Limb (tissue), 2 donors: ENCODE results near the gene CBFA2T3.

Source experiments
- DNase-seq, 2 donors: peaks; one replicate each; pipeline ENCODE4 v3.0.0-alpha.2; 2016; ENCODE audit errors: extremely low spot score in 2 of 2

The CBFA2T3 gene

DNA sequence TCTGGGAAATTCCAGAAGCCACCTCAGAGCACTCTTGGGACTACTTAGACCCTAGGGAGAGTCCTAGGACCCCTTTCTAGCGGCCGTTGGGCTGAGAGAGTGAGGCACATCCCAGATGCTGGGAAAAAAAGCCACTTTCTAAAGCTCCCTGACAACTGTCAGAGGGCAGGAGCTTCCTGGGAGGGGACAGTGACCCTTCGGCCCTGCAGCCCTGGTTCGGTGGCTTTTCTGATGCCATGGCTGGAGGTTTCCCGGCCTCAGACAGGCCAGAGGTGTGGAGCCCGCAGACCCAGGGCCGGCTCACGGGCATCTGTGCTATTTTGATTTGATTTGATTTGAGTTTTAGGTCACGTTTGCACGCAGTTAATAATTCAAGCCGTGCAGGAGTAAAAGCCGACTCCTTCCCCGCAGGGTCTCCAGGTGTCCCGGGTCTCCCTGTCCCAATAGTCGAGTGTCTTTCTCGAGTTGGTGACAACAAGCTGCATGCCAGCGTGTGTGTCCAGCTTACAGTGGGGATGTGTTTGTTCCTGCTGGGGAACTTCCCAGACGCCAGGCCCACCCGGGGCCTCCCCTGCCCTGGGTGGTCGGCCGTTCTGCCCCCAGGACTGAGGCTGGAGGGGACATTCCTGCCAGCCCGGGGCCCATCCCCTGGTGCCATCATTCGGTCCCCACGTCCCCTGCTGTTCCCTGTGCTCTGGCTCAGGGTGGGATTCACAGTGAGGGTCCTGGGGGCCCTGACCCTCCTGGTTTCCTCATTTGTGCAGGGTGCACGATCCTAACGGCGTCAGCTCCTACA lies 1.0 kb upstream of the CBFA2T3 start:
- DNase-seq, result no peak

- no peak for DNase-seq
Measured at GRCh38 chr16:88976366-88977017, 515 bp downstream of the CBFA2T3 start.

DNA sequence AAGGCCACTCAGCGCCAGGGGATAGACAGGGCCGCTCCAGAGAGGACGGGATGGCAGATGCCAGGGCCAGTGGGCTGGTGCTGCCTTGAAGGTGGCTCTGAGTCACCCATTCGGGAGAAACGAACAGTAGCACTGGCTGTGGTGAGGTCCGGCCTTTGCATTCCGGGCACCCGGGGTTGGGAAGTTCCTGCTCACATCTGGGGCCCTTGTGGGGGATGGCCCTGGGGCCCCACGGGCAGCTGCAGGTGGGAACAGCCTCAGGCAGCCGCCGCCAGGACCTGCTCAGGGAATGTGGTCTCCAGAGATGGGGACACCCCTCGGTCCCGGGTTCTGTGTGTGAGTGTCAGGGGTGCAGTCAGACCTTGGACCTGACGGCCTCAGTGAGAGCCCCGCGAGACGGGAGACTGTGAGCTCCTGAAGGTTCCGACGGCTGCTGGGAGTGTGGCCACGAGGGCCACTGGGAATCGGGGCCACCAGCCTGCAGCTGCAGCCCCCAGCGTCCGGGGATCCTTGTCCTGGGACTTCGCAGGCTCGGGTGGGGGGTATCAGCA lies 1.4 kb downstream of the CBFA2T3 start:
- no peak for DNase-seq

- DNase-seq, result no peak
Measured at GRCh38 chr16:88974916-88975215, 2.1 kb downstream of the CBFA2T3 start.

- no peak for DNase-seq
Measured at GRCh38 chr16:88974080-88974915, 2.7 kb downstream of the CBFA2T3 start.

DNA sequence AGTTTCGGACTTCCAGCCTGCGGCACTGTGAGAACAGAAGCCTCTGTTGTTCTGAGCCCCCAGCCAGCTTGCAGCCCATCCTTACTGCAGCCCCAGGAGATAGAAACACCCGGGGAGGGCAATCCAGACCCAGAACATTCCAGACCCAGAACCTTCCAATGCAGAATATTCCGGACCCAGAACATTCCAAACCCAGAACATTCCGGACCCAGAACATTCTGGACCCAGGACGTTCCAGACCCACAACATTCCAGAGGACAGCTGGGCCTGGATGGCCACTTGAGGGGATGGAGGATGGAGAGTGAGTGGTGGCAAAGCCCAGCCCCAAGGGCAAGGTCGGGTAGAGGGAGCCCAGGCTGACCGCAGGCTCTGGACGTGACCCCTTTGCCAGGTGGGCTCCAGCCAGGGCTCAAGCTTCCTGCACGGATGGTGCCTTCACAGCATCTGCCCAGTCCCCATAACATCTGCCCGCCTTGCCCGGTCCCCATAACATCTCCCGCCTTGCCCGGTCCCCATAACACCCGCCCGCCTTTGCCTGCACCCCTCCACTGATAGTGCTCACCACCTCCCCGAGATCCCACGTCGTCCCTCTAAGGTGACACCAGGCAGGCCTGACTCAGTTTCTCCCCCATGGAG lies 3.5 kb downstream of the CBFA2T3 start:
- DNase-seq, result no peak

DNA sequence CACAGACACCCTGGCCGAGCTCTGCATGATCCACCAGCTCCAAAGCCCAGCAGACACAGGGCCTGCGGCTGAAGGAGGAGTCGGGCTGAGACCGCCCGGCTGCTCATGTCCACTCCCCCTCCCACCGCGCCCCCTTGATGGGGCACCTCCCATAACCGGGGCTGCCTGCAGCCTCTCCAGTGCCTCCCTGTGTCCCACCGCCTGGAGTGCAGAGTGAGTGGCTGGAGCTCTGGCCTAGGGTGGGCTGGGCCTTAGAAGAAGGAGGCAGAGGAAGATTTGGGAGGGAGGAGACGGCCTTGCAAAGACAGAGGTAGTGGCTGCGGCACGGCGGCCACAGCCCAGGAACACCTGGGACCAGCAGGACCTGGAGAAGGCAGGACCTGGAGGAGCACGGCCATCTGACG lies 4.0 kb downstream of the CBFA2T3 start:
- no peak for DNase-seq

GRCh38 chr16:88972349-88972748 lies 4.7 kb downstream of the CBFA2T3 start:
- DNase-seq, result no peak

GRCh38 chr16:88971371-88972097 lies 5.5 kb downstream of the CBFA2T3 start:
- no peak for DNase-seq

- no peak for DNase-seq
Measured at GRCh38 chr16:88970539-88971065, 6.4 kb downstream of the CBFA2T3 start.

GRCh38 chr16:88970050-88970449 lies 7.0 kb downstream of the CBFA2T3 start:
- DNase-seq, result no peak

DNA sequence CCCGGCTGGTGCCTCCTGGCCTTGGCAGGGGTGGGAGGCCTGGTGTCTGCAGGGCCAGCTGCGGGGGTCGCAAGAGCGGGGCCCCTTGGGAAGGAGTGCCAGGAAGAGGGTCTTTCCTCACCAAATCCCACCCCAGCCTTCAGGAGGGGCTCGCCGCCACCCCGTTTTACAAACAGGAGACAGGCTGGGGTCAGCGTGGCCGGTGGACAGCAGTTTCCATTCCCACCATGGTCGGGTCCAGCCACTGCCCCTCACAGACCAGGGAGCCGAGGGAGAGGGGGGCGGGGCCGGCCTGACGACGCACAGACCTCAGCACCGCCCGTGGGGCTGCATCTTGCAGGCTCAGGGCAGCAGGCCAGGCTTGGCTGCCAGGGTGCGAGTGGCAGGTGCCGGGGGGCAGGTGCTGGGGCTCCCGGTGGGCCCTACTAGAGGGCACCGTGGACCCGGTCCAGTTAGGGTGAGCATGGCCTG lies 7.6 kb downstream of the CBFA2T3 start:
- no peak for DNase-seq

DNA sequence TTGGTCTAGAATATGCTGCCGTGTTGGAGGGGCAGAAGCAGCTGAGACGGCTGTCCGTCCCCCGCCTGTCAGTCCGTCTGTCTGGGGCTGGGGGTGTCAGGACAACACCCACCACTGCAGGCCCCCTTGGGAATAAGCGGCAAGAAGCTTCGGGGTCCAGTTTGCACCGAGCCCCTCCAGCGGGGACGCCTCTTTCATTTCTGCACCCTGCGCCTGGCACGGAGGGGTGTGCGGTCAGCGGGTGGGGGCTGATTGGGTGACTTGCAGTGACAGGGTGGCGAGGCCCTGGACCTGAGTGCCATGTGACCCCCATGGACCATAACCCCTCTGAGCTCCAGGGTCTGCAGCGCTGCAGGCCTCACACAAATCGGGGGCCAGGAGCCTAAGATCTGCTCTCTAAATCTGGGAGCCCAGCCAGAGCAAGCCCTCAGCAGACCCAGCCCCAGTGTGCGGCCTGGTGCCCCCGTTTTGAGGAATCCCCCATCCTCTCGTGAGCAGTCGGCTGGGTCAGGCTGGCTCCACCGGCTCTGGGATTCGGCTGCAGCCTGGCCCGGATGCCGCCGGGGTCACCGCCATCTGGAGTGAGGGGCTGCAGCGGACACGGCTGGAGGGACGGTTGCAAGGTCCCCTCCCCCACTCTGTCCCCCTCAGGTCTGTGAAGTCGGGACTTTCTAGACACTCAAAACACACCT lies 8.3 kb downstream of the CBFA2T3 start:
- DNase-seq, result no peak

GRCh38 chr16:88967830-88968588 lies 9.0 kb downstream of the CBFA2T3 start:
- DNase-seq, result no peak

DNA sequence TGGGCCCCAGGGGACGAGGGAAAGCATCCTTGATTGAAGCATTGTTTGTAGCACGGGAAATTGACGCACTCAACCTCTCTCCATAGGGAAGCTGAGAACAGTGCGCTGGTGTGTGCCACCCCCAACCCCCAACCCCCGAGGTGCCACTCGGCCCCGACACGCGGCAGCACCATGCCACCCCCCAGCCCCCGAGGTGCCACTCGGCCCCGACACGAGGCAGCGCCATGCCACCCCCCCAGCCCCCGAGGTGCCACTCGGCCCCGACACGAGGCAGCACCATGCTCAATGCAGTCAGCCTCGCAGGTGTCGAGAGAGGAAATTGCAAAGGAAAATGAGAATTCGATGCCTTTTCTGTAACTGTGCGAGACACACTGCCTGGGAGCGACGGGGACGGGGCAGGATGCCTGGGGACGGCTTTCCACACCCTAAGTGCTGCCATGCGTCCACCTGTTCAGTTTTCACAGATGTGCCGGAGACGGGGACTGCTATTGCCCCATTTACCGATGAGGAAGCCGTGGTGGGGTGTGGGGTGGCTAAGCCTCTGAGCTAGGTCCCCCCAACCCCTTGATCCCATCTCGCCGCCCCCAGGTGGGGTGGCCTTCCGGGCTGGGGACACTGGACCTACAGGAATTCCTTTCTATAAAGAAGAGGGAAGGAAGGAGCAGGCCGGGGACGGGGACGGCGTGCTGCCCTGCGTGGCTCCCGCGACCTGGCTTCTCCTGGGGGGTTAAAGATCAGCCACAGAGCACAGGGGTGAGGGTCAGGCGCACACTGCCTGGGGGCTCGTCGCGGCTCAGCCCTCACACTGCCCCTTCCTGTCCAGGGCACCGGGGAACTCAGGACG lies 9.8 kb downstream of the CBFA2T3 start:
- no peak for DNase-seq

DNA sequence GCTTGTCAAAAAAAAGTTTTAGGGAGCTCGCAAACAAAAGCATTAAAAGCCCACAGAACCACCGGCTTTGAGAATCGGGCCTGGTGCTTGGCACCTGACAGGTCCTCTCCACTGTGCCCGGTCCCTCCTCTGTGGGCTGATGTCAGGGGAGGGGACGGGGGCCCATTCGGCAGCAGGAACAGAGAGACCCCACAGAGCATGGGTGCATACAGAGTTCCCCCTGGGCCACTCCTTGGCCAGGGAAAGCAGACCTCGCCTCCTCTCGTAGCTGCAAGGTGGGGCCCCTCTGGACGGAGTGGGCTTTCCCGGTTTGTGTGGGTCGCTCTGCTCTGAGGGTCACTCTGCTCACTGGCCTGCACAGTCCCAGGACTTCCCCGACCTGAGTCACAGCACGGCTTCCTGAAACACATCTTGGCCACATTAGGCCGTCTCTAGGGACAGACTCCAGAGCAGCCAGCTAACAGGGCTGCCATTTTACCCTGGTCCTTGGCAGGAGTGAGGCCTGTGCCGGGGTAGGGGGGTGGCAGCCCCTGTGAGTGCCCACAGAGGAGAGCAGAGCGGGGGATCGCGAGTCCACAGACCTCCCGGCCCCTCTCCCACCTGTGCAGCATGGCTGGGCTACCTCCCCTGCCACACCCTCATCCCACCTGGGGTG lies 11.1 kb downstream of the CBFA2T3 start:
- DNase-seq, result no peak

GRCh38 chr16:88965411-88965810 lies 11.6 kb downstream of the CBFA2T3 start:
- DNase-seq, result no peak

- DNase-seq, result no peak
Measured at GRCh38 chr16:88964636-88965035, 12.4 kb downstream of the CBFA2T3 start.
